Uterus (tissue), 4 donors: ENCODE data around the gene TCF12. TPM values are rescaled to one million over a fixed set of nuclear protein-coding genes. Genes with fewer than 3 reads are reported as not detected.

Source experiments
- DNase-seq, 2 donors: peaks; one replicate each; pipeline ENCODE4 v3.0.0-alpha.2; 2019 to 2020
- H3K27ac ChIP-seq, 2 donors: fragments of 200-600 bp; sonication (generic); 1 replicate in 1 of 2; 2 replicates in 1 of 2; pipeline ENCODE4 v1.5.1; 2016 to 2018
- H3K27me3 ChIP-seq, 2 donors: fragments of 200-600 bp; sonication (generic); one replicate each; pipeline ENCODE4 v1.5.1; 2018 to 2019; ENCODE audit warnings: control low read depth in 1 of 2
- H3K36me3 ChIP-seq, 2 donors: fragments of 200-600 bp; sonication (generic); one replicate each; pipeline ENCODE4 v1.5.1; 2019; ENCODE audit warnings: control low read depth in 1 of 2
- H3K4me1 ChIP-seq, 2 donors: fragments of 200-600 bp; sonication (generic); one replicate each; pipeline ENCODE4 v1.5.1; 2018 to 2019; ENCODE audit warnings: control low read depth in 1 of 2
- H3K4me3 ChIP-seq, 2 donors: fragments of 200-600 bp; sonication (generic); 1 replicate in 1 of 2; 2 replicates in 1 of 2; pipeline ENCODE4 v1.5.1; 2018 to 2019; ENCODE audit warnings: mild to moderate bottlenecking in 1 of 2
- H3K9me3 ChIP-seq, 2 donors: fragments of 200-600 bp; sonication (generic); one replicate each; pipeline ENCODE4 v1.5.1; 2019; ENCODE audit warnings: control low read depth in 1 of 2
- CTCF ChIP-seq, 4 experiments: fragments of 200-600 bp in 2 of 4; fragments of 450-650 bp in 2 of 4; sonication (generic) in 2 of 4; IDR thresholded peaks; one replicate each; pipeline ENCODE4 v1.5.1; 2016 to 2019; ENCODE audit warnings: antibody characterized with exemption in 4 of 4, mild to moderate bottlenecking in 2 of 4, moderate library complexity in 1 of 4
- POLR2A ChIP-seq, 2 donors: fragments of 450-650 bp; IDR thresholded peaks; one replicate each; pipeline ENCODE4 v1.6.1; 2016; ENCODE audit warnings: antibody characterized with exemption in 2 of 2, mild to moderate bottlenecking in 1 of 2, moderate library complexity in 1 of 2
- intact Hi-C: fragments of 100-400 bp; cut with DNase I; formaldehyde crosslinking; loops from one replicate; pipeline ENCODE4 v1.15.1; 2023; ENCODE audit warnings: low total_unique reads
- total RNA-seq, 4 donors: library from RNA; depleted of rRNA in 3 of 4; stranded (reverse); fragments of >200 nt in 3 of 4; gene quantifications; one replicate each; pipeline versions ENCODE4 v1.1.0 to v1.2.4, GENCODE V29; 2014 to 2023
- donor health status: DM: yes; HTN: yes; CAD: no.

Gene TCF12
- total RNA-seq, 4 donors from 2014 or later, result 109 to 361 (median 196) TPM

DNA sequence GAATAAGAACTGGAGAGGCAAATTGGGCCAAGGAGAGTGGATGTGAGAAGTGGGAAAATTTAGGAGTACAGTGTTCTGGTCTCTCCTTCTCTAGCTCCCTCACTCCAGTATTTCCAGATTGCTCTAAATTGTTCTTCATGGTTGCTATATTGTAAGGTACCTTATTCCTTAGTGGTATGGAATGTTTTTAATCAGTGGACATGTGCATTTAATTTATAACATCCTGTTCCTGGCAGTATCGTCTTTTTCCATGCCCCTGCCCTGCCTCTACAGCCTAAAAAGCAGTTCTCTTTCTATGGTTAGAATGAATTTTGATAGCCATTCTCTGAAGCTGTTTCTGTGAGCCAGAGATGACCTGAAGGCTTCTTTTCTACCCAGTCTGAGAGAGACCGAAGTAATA lies 180.5 kb downstream of the TCF12 start:
- intact Hi-C loops, result no loop called here

DNA sequence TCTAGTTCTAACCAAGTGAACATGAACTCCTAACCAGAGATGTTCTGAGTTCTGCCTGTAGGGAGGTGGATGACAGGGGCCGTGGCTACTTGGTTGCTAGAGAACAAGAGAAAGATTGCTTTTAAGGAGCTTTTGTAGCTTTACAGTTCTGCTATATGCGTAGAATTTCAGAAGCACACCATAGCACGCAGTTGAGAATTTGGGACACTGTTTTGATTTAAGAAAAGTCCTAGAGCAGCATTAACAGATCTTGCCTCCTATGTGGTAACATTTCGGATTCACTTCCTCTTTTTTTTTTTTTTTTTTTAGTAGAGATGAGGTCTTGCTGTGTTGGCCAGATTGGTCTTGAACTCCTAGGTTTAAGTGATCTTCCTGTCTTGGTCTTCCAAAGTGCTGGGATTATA lies 181.7 kb downstream of the TCF12 start:
- no peaks in the 10 kb centered on the region for H3K36me3 ChIP-seq
- no peak overlapping the region for H3K4me3 ChIP-seq
- H3K27ac ChIP-seq, result no peak overlapping the region
- no peak for TF ChIP-seq CTCF (IDR thresholded peaks at IDR 0.05)
- TF ChIP-seq POLR2A (IDR thresholded peaks at IDR 0.05), result no peak
- no peaks in the 10 kb centered on the region for H3K9me3 ChIP-seq
- no peaks in the 10 kb centered on the region for H3K4me1 ChIP-seq
- no peak for DNase-seq
- no peaks in the 10 kb centered on the region for H3K27me3 ChIP-seq
- intact Hi-C loops, result no loop called here

More for the DNA sequence above, 180.5 kb downstream of the TCF12 start:
- no peak for TF ChIP-seq CTCF (IDR thresholded peaks at IDR 0.05)
- TF ChIP-seq POLR2A (IDR thresholded peaks at IDR 0.05), result no peak
- Histone ChIP-seq H3K4me1 (no peaks in the 10 kb centered on the region), H3K4me3 (no peak overlapping the region), H3K27me3 (no peaks in the 10 kb centered on the region), H3K9me3 (no peaks in the 10 kb centered on the region), H3K36me3 (no peaks in the 10 kb centered on the region), H3K27ac (no peak overlapping the region)
- no peak for DNase-seq

- TF ChIP-seq CTCF (IDR thresholded peaks at IDR 0.05) (no peak), POLR2A (IDR thresholded peaks at IDR 0.05) (no peak)
- intact Hi-C loops, result no loop called here
- Histone ChIP-seq H3K4me3 (no peak overlapping the region), H3K4me1 (no peaks in the 10 kb centered on the region), H3K27ac (no peak overlapping the region), H3K9me3 (no peaks in the 10 kb centered on the region), H3K36me3 (no peaks in the 10 kb centered on the region), H3K27me3 (no peaks in the 10 kb centered on the region)
- DNase-seq, result no peak
Measured at GRCh38 chr15:57102858-57103257, 184.4 kb downstream of the TCF12 start.

DNA sequence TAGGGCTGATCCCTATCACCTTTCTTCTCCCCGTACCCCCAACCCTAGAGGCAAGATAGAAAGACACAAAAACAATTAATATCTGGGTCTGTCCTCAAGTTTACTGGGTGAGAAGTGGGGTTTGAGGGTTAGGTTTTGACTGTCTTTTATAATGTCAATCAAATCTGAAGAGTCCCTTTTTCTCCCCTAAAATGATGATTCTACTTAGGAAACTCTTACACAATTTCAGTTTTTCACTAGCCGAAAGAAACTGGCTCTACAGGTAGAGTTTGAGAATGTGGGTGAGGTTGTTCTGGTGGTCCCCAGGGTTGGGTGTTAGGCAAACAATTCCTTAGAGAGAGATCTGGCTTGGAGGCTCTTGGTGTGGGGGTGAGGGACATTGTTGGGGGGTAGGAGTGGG lies 189.9 kb downstream of the TCF12 start:
- Histone ChIP-seq H3K36me3 (no peaks in the 10 kb centered on the region), H3K9me3 (no peaks in the 10 kb centered on the region), H3K4me3 (no peak overlapping the region), H3K27me3 (no peaks in the 10 kb centered on the region), H3K27ac (no peak overlapping the region), H3K4me1 (no peaks in the 10 kb centered on the region)
- intact Hi-C loops, result no loop called here
- TF ChIP-seq POLR2A (IDR thresholded peaks at IDR 0.05) (no peak), CTCF (IDR thresholded peaks at IDR 0.05) (no peak)
- no peak for DNase-seq

DNA sequence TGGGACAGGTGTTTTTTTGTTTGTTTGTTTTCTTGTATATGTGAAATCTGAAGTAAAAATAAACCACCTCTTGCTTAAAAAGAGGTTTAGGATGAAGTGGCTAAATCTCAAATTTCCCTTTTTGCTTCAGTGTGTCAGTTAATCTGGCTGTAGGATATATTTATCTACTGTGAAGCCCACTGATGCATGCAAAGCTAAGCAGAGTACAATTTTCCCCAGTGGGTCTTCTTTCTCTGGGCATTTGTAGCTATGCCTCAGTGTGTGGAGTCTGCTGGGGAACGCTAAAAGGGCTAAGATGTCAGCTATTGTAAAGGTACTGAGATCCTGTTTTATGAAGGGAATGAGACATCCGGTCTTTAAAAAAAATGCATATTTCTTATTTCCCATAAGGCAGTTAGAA lies 190.6 kb downstream of the TCF12 start:
- Histone ChIP-seq H3K27me3 (no peaks in the 10 kb centered on the region), H3K27ac (no peak overlapping the region), H3K4me3 (no peak overlapping the region), H3K36me3 (no peaks in the 10 kb centered on the region), H3K9me3 (no peaks in the 10 kb centered on the region), H3K4me1 (no peaks in the 10 kb centered on the region)
- no peak for DNase-seq
- TF ChIP-seq POLR2A (IDR thresholded peaks at IDR 0.05) (no peak), CTCF (IDR thresholded peaks at IDR 0.05) (no peak)
- intact Hi-C loops, result no loop called here
